AG09319 (cell line): ENCODE measurements around the gene DLGAP4.

Source experiments
- DNase-seq: peaks from one replicate; pipeline ENCODE4 v3.0.0-alpha.2; 2010; ENCODE audit warnings: low read depth; ENCODE audit errors: extremely low read depth
- TF ChIP-seq, protein P1 (sequence below): IDR thresholded peaks from 2 replicates; pipeline ENCODE4 v1.5.1; 2011; ENCODE audit warnings: low read depth, mild to moderate bottlenecking, inconsistent platforms, low read length, moderate library complexity

DLGAP4 gene

DNA sequence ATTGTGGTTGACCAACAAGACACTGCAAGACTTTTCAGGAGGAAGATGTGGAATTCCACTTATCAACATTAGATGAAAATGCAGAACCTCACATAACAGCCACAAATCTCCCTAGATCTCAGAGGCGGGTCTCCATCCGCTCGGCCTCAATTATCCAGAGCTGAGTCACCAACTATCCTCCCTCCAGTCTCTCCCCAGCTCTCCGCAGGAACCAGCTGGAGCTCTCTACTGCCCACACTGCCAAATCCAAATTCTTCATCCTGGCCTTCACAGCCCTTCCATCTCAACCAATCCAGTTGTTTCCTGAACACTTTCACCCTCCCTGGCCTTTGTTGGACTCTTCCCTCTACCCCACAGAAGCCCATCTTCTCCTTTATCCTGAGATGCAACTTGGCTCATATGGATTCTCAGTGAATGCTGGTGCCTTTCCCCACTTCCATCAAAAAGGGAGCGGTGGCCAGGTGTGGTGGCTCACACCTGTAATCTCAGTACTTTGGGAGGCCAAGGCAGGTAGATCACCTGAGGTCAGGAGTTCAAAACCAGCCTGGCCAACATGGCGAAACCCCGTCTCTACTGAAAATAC, 263.8 kb downstream of the DLGAP4 start:
- no peak for DNase-seq
- TF ChIP-seq, protein P1, sequence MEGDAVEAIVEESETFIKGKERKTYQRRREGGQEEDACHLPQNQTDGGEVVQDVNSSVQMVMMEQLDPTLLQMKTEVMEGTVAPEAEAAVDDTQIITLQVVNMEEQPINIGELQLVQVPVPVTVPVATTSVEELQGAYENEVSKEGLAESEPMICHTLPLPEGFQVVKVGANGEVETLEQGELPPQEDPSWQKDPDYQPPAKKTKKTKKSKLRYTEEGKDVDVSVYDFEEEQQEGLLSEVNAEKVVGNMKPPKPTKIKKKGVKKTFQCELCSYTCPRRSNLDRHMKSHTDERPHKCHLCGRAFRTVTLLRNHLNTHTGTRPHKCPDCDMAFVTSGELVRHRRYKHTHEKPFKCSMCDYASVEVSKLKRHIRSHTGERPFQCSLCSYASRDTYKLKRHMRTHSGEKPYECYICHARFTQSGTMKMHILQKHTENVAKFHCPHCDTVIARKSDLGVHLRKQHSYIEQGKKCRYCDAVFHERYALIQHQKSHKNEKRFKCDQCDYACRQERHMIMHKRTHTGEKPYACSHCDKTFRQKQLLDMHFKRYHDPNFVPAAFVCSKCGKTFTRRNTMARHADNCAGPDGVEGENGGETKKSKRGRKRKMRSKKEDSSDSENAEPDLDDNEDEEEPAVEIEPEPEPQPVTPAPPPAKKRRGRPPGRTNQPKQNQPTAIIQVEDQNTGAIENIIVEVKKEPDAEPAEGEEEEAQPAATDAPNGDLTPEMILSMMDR, result no peak; the same call in 1 of the 2 replicates

DNA sequence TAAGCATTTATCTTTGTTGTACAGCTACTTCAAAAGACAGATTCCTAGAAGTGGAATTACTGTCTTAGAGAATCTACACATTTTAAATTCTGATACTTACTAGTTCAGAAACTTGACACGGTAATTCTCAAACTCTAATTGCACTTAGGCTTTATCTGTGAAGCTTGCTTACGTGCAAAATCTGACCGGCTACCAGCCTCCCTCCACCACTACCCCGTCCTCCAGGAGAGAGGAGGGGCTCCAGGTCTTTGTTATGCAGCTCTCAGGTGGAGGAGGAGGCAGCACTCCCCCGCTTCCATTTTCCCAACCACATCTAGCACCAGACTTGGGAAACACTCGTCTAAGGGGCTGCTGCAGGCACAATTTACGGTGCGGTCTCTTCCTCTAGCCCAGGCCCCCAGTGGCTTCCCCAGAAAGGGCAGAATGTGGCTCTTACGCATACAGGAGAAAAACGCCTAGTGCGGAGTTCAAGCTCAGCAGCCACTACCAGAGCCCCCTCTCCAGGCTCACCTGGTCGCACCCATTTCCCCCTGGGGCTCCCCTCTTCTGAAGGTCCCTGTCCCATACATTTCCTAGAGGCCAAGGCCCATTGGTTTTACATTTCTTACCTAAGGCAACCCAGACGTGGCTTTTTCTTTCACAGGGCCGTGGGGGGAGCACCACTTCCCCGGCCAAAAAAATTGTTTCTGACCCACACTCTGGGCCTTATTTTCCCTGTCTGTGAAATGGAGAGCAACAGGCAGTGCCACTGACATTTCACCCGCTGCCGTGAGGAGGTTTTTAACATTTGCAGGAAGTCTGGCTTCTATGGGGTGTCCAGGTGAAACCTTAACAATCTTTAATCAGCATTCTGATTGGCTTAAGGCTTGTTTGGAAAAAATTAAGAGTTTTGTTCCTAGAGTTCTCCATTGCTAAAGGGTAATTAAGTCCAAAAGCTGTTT, 265.7 kb downstream of the DLGAP4 start:
- TF ChIP-seq, protein P1, result no peak
- no peak for DNase-seq

GRCh38 chr20:36572701-36573102, 266.6 kb downstream of the DLGAP4 start:
- no peak for DNase-seq

GRCh38 chr20:36573103-36573797, 267.1 kb downstream of the DLGAP4 start, which contains the start of gene TGIF2:
Gene TGIF2 (plus strand): TSS chr20:36573597. CDS start chr20:36578775, 5,178 bp downstream.
- no peak for DNase-seq
- TF ChIP-seq, protein P1, result no peak

More at GRCh38 chr20:36572701-36573102, 266.6 kb downstream of the DLGAP4 start:
- TF ChIP-seq, protein P1, result no peak

DNA sequence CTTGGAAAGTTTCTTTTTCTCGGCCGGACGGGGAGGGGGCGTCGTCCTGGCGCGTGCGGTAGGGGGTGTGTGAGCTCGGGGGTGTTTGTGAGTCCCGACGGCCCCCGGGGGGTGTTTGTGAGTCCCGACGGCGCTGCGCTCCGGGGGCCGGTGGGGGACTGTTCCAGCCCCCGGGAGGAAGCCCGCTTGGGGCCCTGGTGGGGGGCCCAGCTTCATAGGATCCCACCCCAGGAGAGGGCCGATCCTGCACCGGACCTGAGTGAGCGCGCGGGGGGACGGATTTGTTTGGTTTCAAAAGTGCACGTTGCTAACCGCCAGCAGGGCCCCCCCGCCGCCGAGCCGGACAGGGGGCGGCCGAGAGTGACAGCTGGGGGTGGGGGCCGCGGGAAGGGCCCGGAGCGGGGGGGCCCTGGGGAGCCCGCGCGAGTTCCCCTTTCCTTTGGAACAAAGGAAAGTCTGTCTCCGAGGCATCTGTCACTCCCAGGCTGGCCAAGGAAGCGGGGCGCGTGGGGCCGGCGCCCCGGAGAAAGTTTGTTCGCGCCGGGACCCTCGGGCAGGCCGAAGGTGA, 267.7 kb downstream of the DLGAP4 start:
- DNase-seq, result no peak
- TF ChIP-seq, protein P1, result no peak

DNA sequence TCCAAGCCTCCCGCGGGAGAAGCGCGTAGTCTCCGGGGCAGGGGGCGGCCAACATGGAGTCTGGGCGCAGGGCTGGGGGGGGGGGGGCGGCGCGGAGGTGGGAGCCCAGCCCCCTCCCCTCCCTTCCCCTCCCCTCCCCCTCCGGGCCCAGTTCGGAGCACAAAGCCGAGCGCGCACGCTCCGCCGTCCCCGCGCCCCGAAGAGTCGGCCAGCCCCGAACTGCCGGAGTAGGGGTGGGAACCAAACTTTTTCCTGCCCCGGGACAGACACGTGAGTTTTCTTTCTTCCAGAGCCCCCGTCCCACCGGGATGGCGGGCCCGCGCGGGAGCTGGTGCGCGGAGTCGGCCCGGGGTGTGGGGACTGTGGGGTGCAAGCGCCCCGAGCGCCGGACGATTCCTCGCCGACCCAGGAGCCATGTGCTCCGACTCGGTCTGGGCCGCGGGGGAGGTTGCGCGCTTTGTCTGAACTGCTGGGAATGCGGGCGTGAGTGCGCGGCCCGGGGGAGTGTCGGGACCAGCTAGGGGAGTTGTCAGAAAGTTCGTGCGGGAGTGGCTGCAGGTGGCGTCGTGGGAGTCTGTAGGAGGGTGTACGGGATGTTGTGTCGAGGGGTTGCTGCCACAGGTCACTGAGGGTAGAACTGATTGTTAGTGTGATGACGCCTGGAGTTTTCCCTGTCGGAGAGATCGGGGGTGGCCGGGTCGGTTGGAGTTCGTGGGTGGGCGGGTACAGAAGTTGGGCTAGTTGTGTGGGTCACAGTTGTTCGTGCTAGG, 268.4 kb downstream of the DLGAP4 start:
- DNase-seq, result no peak
- TF ChIP-seq, protein P1, result no peak; the same call in 1 of the 2 replicates
